ENCODE data around the gene GATA2.

GATA2 gene

DNA sequence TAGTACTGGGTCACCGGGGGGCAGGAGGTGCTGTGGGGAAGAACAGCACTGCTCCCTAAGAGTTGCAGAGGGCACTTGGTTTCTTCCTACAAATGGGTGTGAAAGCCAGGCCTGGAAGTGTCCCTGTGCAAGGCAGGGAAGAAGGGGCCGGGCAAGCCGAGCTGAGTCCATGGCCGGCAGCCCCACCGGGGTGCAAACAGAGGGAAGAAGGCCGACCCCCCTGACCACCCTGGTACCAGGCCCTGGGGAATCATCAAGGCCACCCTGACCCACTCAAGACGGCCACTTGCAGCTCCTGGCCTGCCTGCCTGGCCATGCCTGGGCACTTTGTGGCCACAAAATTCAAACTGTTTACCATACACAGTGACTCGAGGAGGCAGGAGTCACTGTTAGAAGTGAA, 17.6 kb downstream of the GATA2 start:
- no peak overlapping the region for H3K4me3 ChIP-seq (ENCODE audit: low read depth, low read length)

DNA sequence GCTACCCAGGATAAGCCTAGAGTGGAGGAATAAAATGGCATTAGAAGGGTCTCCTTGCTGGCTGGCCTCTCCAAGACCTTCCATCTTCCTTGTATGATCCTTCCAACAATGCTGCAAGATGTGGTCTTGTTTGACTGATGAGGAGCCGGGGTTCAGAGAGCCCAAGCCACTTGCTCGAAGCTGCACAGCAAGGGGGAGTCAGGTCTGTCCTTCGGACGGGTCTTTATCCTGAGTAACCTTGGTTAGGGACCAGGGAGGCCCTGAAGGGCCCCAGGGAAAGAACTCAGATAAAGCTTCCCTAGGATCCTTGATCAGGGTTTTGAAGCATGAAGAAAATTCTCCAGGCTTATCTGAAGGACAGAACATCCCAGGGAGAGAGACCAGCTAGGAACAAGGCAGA, 19.3 kb downstream of the GATA2 start:
- H3K4me3 ChIP-seq (ENCODE audit: low read depth, low read length), result no peak overlapping the region

DNA sequence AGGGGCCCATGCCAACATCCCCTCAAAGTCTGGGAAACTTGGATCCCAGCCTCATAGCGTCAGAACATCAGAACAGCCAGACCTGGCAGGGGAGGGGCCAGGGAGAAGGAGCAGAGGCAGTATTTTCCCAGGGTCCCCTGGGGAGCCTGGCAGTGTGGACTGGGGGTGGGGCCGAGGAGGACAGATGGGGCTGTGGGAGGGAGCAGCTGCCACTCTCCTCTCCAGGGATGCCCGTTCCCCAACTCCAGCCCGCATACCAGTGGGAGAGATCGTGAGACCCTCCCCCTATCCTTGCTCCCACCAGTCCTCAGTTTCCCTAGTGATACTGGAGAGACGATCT, 19.9 kb downstream of the GATA2 start:
- no peak overlapping the region for H3K4me3 ChIP-seq (ENCODE audit: low read depth, low read length)

DNA sequence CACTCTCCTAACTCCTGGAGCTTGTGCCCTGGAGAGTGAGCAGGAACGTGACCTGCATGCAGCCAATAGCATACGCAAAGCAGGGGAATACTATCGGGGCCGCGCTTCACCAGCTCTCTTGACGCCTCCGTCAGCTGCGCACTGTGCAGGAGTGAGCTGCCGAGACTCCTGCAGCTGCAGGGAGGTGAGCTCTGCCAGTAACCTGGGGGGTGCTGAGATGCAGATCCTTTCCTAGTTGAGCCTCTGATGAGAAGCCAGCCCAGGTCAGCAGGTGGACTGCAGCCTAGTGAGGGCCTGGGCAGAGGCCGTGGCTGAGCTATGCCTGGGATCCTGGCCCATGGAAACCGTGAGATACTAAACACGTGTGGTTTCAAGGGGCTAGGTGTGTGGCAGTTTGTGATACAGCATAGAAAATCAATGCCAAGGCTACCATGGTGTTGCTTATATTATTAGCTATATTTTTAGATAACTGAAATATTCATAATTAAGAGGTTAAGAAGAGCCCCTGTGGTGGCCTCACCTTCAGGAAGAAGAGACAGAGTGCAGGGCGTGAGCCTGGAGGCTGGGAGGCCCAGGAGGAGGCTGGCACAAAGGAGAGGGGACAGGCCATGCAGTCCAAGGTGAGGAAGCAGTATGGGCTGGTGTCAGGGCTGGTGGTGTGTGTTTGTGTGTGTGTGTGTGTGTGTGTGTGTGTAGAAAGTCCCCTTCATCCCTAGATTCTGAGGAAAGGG, 20.4 kb downstream of the GATA2 start:
- no peak overlapping the region for H3K4me3 ChIP-seq (ENCODE audit: low read depth, low read length)

DNA sequence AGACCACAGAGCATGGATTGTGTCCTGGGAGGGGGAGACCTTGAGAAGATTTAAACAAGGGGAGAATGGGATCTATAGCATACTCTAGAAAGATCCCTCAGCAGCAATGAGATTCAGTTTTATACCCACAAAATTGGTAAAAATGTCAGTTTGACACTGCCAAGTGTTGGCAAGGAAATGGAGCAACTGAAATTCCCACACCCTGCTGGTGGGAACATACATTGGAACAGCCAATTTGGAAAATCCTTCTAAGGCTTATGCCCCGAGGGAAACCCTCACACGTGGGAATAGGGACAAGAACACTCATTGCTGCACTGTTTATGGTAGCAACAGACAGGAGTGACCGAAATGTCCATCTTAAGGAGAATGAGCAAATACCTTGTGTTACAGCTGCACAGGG, 21.3 kb downstream of the GATA2 start:
- no peak overlapping the region for H3K4me3 ChIP-seq (ENCODE audit: low read depth, low read length)

DNA sequence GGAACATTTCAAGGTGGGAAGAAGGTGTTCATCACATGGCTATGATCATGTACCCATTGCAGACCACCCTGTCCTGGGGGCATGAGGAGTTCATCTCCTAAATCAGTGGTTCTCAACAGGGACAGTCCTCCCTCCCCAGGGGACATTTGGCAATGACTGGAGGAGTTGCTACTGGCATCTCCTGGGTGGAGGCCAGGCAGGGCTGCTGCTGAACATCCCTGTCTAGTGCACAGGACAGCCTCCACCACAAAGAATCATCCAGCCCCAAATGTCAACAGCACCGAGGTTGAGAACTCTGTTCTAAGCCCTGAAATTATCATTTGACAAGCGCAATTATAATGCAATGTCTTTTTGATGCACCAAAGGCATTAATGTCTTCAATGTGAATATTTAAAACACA, 21.9 kb downstream of the GATA2 start:
- no peak overlapping the region for H3K4me3 ChIP-seq (ENCODE audit: low read depth, low read length)

DNA sequence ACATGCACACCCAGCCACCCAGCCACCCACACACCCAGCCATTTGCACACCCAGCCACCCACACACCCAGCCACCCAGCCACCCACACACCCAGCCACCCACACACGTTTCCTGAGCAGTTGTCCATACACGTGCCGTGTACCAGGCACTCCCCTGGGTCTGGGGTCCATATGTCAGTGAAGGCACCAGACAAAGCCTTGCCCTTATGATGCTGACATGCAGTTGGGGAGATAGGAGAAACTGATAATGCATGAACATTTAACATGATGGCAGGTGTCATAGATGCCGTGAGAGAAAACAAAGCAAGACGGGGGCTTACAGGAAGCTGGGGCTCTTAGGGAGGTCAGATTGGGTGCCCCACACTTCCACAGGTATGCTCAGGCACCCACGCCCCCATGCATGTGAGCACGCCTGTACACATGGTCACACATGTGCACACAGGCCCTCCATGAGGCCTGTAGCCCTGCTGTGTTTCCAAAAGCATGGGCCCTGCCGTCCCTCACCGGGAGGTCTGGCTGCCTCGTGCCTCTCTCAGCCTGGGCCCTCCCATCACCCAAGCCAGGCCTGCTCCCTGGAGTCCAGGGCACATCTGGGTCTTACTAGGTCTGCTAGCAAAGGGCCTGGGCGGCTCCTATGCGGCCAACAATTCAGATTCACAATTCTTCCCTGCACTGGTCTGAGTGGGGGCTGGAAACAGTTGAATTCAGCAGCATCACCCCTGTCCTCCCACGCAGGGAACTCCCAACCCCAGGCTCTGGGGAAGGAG, 22.7 kb downstream of the GATA2 start:
- no peak overlapping the region for H3K4me3 ChIP-seq (ENCODE audit: low read depth, low read length)

DNA sequence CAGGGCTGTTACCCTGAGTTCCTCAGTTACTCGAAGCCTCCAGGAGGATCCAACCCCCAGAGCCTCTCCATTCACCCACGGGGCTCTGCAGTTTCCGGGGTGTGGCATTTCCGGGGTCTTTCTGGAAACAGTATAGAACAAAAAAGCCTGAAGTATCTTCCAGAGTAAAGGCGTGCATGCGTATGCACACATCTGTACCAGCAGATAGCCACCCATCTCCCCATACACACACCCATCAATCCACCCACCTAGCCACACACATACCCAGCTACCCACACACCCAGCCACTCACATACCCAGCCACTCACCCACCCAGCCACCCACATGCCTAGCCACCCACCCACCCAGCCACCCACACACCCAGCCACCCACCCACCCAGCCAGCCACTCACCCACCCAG, 23.4 kb downstream of the GATA2 start:
- no peak overlapping the region for H3K4me3 ChIP-seq (ENCODE audit: low read depth, low read length)

DNA sequence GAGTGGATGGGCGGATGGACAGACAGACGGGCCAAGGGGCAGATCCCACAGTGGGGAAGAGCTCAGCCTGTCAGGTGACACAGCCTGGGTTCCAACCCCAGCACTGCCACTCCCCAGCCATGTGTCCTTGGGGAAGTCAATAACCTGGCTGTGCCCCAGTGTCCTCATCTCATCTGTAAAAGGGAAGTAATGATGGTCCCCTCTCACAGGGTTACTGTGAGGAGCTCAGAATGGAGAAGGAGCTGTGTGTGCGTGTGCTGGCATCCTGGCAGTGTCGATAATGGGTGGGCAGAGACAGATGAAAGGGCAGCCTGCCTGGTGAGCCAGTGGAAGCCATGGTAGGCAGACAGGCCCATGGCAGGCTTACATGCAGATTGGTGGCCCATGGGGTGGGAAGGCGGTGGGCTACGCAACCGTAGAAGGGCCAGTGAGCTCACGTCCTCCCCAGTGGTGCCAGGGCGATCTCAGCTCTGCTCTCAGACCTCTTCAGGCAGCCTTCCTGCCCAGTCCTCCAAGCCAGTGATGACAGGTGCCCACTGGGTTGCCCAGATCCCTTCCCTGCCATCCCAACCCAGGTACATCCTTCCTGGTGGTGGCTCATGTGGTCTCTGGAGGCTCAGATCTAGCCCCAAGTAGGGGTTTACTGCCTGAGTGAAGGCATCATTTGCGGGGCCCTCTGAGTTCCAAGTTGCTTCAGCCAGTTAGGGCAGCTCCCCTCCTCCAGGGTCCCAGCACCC, 24.0 kb downstream of the GATA2 start:
- no peak overlapping the region for H3K4me3 ChIP-seq (ENCODE audit: low read depth, low read length)

DNA sequence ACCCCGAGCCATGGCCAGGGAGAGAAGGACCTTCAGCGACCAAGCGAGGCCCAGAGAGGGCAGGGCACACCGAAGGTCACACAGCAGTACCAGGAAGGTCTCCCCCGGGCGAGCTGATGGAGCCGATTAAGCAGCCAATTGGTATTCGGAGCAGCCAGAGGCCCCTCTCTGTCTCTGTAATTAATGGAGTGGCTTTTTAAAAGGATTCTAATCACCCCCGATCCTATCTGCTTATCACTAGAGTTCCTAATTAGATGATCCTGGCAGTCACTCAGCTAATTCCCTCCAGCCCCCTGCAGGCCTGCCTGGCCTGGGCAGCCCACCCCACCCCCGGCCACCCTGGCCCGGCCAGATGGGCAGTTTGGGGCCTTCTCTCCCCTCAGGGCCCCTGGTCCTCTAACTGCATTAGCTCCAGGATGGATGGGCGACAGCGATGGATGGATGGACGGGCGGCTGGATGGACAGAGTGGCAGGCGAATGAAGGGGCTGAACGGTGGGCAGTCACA, 24.7 kb downstream of the GATA2 start:
- no peak overlapping the region for H3K4me3 ChIP-seq (ENCODE audit: low read depth, low read length)

DNA sequence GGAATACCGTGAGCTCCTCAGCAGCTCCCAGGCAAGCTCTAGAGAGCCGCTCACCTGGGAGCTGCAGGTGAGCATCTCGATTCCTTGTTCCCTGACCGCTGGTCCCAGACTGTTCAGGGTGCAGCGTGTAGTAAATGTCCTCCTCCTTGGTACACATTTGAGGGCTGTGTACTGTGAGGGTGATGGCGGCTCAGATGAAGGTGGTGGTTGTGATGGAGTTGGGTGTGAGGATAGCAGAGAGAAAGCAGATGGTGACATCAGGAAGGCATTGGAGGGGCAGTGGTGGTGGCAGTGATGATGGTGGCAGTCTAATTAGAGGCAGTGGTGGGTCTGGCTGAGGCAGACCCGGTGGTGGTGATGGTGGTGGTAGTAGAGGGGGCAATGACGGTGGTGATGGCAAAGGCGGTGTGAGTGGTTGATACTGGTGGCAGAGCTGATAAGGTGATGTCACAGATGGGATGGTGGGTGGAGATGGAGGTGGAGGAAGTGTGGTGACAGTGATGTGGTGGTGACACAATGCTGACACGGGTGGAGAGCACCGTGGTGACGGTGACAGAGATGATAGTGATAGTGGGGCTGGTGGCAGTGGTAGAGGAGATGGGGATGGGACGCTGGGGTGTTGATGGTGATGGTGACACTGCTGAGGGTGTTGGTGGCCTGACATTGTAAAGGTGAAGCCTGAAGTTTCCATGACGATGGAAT, 26.0 kb downstream of the GATA2 start, which contains the start of gene DNAJB8:
Gene DNAJB8, minus strand, starts transcription at position 51 of the 702 bp plus-strand sequence. CDS start 3,645 bp downstream, outside the sequence.
- H3K4me3 ChIP-seq (ENCODE audit: low read depth, low read length), result no peak within 1 kb of the TSS

DNA sequence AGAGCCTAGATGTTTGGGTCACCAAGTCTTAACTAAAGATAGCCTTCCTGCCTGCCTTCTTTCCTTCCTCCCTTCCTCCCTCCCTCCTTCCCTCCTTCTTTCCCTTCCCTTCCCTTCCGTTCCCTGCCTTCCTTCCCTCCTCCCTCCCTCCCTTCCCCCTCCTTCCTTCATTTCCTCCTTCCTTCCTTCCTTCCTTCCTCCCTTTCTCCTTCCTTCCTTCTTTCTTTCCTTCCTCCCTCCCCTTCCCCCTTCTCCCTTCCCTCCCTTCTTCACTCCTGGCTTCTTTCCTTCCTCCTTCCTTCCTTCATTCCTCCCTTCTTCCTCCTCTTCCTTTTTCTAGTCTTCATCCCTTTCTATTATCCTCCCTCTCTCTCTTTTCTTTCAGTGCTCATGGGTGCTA, 28.3 kb downstream of the GATA2 start:
- no peak overlapping the region for H3K4me3 ChIP-seq (ENCODE audit: low read depth, low read length)

DNA sequence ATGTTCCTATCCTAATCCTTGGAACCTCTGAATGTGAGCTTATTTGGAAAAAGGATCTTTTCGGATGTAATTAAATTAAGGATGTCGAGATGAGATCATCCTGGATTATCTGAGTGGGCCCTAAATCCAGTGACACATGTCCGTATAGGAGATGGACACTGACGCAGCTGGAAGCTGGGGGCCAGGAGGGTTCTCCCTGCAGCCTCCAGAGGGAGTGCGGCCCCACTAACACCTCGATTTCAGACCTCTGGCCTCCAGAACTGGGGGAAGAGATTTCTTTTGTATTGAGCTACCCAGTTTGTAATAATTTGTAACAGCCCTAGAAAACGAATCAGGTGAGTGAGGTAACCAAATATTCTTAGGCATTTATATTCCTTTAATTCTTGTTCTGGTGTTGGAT, 28.8 kb downstream of the GATA2 start:
- no peak overlapping the region for H3K4me3 ChIP-seq (ENCODE audit: low read depth, low read length)

DNA sequence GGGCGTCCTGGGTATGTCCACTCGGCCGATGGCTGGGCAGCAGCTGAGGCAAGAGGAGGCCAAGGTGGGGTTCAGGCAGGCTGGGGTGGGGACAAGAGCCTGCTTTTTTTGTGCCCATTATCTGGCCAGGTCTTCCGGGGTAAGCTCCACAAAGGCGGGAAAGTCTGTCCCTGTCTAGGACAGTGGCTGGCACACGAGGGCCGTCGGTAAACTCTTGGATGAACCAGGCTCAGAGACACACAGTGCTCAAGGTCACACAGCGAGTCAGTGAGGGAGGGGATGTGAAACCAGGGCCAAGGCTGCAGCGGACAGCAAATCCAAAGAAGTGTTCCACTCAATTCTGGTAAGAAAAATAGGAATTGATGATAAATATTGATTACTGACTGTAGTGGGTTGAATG, 29.2 kb downstream of the GATA2 start:
- no peak overlapping the region for H3K4me3 ChIP-seq (ENCODE audit: low read depth, low read length)

DNA sequence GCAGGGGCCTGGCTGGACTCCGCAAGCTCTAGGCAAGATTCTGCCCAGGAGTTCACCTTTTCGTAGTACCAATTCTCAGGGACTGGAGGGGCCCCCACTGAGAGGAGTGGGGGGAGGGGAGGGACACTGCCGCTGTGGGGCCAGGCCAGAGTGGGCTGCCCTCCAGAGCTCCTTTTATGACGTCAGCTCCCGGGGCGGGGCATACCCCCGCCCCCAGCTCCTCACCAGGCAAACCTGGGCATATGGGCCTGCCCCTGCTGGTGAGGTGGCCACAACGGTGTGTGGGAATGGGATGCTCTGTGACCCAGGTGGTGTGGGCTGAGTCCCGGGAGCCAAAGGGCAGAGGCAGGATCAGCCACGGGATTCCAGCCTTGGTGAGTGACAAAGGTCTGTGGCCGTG, 29.6 kb downstream of the GATA2 start:
- no peak overlapping the region for H3K4me3 ChIP-seq (ENCODE audit: low read depth, low read length)

DNA sequence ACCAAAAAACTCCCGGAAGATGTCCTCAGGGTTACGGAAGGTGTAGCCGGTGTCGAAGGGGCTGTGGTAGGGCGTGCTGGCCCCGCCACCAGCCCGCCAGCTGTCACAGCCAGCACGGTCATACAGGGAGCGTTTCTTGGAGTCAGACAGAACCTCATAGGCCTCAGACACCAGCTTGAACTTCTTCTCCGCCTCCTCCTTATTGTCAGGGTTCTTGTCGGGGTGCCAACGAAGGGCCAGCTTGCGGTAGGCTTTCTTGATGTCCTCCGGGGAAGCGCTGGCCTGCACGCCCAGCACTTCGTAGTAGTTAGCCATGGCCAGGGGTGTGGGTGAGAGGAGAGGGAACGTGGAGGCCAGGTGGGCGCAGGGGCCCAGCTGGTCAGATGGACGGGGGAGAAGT, 30.1 kb downstream of the GATA2 start:
- H3K4me3 ChIP-seq (ENCODE audit: low read depth, low read length), result no peak overlapping the region

DNA sequence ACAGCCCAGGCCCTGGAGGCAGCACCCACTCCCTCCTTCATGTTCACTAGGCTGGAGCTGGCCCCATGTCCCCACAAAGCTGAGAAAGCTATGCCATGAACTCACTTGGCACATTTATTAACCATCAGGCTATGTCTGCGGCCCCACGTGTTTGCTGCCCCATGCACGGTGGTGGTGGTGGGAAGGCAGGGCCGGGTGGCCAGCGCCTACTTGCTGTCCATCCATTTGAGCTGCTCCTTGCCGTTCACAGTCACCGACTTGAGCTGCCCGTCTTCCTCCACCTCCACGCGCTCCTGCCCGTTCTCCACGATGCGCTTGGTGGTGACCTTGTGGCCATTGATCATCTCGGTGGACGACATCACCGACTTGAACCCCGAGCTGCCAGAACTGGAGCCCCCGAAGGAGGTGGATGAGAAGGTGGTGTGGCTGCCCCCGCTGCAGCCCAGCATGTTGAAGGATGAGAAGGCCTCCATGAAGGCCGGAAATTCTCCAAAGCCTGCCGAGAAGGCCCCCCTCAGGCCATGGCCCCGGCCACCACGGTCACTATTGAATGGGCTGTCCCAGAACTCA, 30.6 kb downstream of the GATA2 start:
- no peak overlapping the region for H3K4me3 ChIP-seq (ENCODE audit: low read depth, low read length)

DNA sequence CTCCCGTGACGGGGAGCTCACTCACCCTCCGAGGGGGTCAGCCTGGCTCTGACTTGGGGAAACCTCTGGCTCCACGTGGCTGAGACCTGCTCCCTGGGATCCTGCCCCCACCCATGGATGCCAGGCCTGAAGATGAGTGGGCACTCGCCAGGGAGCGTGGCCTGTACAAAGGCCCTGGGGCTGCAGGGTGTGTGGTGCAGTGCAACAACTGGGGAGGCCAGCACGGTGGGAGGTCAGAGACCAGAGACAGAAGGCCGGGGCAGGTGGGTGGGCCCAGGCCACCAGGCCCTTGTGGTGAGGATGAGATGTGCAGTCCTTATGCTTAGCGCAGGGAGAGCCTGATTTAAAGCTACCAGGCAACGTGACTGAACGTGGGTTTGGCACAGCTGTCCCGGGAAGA, 31.3 kb downstream of the GATA2 start:
- H3K4me3 ChIP-seq (ENCODE audit: low read depth, low read length), result no peak overlapping the region

DNA sequence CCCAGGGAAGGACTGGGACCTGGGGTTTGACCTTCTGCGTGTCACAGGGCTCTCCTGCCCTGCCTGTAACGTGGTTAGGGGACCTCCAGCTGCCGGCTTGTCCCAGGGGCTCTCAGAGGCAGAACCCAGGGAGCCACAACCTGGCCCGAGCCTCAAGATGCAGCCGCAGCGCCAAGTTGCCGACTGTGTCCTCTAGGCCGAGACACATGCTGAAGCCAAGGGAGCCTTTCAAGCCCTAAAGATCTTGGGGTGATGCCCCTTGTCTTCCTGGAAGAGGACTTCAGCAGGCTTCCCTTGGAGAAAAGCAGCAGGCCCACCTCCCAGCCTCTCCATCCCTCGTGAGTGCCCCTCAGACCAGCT, 33.6 kb downstream of the GATA2 start:
- no peak overlapping the region for H3K4me3 ChIP-seq (ENCODE audit: low read depth, low read length)

DNA sequence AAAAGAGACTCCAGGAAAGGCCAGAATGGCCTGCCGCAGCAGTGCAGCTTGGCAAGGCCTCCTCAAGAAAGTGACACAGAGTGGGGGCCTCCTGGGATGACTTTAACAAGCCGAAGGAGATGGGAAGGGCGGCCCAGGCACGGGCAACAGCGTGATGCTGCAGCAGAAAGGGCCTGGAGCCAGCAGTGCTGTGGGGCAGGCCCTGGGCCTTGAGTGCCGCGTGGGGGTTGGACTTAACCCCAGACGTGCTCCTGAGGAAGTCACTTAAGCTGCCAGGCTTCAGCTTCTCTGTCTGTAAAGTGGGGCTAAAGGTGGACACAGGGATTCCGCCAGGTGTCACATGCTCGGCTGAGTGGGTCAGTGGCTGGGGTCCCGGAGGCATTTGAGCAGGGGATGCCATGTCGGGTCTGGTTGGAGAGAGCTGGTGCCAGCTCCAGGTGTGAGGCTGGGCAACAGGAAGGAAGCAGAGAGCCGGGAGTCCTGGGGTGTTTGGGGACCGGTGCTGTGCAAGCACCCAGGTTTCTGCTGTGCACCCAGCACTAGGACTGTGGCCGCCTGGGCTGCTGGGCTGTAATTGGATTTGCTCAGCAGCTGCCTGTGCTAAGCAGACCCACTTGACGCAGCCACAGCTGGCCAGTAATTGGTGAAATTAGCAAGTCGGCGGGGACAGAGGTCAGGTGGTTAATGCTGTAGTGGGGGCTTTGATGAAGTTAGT, 34.1 kb downstream of the GATA2 start:
- no peak overlapping the region for H3K4me3 ChIP-seq (ENCODE audit: low read depth, low read length)

Data from iPS-11a (cell line).